Activated CD4-positive, alpha-beta T cell treated with anti-CD3 and anti-CD28 coated beads for 48 hours (primary cell): ENCODE results near the gene GDA.

Experiments
- DNase-seq: peaks from one replicate; pipeline ENCODE4 v3.0.0-alpha.2; 2020

The GDA gene

DNA sequence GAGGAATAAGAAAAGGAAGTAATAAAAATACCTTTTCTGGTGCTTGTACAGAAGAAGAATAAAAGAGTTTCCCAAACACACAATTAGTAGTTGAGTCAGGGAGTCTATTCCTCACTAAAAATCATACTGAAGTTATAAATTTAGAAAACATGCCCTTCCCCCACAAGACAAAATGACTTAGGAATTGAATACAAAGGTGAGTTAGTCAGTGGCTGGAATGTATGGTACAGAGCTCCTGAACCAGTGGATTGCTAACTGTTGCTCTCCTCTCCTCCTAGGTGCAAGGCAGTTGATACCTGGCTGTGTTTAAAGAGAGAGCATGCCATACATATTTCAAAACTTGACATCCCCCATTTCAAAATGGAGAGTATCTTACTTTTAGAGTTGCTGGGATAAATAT lies 1.9 kb downstream of the GDA start:
- DNase-seq: no peak

DNA sequence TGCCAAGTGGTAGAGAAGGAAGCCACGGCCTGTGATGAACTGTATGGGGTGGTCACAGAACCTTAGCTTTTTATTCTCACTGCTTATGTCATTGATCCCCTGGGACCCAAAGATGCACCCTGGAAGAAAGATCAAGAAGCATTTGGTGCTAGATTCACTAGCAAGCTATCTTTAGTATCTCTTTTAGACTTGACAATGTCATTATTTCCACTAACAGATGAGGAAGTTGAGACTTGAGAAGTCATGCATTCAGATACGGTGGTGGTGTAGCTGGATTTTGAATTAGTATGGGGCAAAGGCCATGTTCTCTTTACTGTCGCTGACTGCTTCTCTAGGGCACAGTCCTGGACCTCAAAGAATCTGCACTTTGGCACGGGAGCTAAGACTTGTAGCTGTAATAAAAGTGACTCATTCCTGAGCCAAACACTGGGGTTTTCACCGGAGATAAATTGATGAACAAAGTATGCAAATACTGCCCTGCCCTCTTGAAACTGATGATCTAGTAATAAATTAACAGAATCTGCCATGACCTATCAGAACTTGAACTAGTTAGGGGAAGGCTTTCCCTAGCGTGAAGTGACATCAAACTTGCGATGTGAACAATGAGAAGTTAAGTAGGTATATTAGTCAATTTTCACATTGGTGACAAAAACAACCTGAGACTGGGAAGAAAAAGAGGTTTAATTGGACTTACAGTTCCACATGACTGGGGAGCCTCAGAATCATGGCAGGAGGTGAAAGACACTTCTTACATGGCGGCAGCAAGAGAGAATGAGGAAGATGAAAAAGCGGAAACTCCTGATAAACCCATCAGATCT lies 5.4 kb downstream of the GDA start:
- no peak for DNase-seq

DNA sequence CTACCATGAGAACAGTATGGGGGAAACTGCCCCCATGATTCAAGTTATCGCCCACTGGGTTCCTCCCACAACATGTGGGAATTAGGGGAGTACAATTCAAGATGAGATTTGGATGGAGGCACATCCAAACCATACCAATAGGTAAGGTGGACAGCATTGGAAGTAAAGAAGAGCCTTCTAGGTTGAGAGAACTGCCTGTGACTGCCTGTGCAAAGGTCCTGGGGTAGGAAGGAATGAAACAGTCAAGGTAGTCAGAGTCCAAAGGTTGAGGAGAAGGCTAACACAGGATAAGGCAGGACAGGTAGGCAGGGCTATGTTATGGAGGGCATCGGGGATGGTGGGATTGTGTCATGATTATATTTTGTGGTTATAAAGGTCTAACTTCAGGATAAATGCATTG lies 6.1 kb downstream of the GDA start:
- DNase-seq: no peak

DNA sequence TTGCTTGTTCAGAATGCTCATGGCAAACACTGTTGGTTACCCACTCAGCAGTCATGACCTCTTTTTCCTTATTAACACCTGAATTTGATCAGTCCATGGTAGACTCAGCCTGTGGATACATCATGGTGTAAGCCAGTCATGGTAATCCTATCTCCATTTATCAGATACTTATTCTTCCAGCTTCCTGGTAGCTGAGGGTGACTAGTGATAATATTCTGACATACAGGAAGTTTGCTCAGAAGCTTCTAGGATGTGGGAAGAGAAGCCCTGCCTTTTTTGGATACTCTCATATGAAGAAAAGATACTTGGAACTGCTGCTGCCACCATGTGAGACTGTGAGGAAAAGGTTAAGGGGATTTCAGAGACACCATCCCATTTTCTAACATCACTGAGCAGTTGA lies 7.3 kb downstream of the GDA start:
- no peak for DNase-seq

DNA sequence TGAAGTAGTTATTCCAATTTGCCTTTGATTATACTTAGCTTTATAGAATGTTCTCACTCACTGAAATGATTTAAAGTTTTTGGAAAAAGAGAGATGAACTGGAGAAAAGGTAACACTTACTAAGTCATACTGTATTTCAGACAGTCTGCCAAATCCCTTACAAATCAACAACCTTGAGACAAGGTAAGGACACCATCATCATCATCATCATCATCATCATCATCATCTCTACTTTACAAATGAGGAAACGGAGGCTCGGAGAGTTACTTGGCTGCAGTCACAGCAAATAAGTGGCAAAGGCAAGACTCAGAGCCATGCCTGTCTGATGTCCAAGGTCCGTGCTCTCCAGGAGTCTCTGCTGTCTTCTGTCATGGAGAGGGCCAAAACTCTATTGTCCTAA lies 9.4 kb downstream of the GDA start:
- DNase-seq: no peak

DNA sequence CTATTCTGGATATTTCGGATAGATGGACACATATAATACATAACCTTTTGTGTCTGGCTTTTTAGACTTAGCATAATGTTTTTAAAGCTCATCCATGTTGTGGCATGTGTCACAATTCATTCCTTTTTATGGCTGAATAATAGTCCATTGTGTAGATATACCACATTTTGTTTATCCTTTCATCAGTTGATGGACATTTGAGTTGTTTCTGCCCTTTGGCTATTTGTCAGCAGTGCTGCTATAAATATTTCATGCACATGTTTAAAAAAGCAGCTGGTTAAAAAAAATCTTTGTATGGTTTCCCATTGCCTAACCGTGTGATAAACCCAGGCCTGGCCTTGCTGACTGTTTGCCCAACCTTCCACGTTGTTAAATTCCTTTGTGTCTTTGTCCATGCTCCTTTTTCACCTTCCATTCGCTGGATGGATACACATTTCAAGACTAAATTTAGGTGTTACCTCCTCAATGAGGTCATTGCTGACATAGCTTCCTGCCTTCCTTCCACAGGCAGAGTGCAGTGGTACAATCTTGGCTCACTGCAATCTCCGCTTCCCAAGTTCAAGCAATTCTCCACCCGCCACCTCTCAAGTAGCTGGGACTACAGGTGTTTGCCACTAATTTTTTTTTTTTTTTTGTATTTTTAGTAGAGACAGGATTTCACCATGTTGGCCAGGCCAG lies 11.3 kb downstream of the GDA start:
- no peak for DNase-seq

DNA sequence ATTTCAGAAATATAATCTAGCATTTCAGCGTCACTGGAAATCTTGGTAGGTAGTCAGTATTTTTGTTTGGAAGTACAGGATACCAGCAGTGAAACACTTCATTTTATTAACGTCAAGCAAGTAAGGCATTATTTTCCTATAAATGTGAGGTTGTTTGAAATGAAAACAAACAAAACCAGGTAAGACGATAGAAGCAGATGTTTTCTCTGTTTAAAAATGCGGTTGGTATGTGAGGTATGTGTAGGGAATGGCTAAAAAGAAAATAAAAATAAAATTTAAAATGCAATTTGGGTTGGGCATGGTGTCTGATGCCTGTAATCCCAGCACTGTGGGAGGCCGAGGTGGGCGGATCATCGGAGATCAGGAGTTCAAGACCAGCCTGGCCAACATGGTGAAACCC lies 16.1 kb downstream of the GDA start:
- DNase-seq: no peak

DNA sequence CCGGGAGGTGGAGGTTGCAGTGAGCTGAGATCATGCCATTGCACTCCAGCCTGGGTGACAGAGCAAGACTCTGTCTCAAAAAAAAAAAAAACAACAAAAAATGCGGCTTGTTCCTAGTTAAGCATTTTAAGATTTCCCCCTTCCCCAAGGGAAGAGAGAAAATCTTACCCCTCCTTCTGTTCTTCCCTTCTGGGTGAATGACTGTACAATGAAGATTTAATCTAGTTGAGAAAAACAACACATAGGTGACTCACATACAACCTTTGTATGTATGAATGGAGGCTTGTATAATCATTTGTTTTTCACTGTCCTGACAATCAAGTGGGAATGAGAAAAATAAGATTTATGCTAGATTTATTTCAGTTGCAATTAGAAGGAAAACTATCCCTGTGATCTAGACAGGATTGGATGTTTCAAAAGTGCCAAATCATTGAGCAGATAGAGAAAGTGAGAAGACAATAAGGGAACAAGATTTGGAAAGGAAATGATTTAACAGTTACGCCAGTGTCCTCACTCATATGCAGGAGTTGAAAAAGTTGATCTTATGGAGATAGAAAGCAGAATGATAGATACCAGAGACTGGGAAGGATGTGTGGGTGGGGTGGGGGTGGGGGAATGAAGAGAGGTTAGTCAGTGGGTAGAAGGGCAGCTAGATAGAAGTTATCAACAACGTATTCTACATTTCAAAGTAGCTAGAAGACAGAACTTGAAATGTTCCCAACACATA lies 16.7 kb downstream of the GDA start:
- DNase-seq: no peak

DNA sequence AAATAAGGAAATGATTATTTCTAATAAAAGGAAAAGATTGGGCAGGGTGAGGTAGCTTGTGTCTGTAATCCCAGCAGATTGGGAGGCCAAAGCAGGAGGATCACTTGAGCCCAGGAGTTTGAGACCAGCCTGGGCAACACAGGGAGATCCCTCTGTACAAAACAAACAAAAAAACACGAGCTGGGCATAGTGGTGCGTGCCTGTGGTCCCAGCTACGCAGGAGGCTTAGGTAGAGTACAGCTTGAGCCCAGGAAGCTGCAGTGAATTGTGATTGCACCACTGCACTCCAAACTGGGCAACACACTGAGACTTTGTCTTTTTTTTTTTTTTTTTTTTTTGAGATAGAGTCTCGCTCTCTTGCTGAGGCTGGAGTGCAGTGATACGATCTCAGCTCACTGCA lies 18.8 kb downstream of the GDA start:
- no peak for DNase-seq

DNA sequence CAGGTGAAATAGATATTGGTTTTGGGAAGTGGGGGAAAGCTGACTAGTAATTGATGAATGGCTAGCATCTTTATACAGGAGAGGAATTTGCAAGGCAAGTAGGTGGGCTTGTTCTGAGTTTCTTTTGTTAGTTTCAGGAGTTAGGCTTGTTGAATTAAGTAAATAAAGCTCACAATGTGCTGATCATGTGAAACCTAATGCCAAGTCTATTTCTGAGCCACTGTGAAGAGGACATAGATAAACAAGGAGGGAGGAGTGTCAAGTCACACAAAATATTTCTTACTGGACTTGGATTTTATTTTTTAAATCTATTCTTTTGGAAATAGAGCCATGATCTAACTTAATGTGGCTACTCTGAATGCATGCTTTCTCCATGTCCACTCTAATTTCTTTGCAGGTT lies 19.9 kb downstream of the GDA start:
- DNase-seq: no peak

DNA sequence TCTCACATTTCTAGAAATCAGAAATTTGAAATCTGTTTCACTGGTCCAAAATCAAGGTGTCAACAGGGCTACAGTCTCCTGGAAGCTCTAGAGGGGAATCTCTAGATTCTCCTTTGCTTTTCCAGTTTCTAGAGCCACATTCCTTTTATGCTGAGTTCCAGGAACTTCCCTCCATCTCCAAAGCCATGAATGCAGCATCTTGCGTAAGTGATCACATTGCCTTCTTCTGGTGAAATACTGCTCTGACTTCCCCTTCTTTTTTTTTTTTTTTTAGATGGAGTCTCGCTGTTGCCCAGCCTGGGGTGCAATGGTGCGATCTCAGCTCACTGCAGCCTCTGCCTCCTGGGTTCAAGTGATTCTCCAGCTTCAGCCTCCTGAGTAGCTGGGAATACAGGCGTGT lies 23.8 kb downstream of the GDA start:
- DNase-seq: no peak

DNA sequence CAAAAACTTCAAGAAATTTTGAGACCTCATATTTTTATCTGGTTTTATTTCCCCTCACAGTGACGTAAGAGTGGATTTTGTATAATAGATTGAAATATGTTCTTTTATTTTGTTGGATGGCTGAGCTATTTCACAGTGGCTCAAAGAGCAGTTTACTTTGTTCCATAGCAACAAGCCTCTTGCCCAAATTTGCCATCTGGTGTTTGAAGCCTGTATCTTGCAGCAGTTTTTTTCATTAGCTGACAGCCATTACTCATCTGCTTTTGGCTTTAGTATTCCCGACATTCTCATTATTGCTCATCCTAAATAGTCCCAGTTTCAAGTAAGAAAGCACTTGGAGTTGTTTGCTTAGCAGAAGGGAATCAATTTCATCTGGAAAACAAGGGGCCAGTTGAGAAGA lies 36.3 kb downstream of the GDA start:
- no peak for DNase-seq

DNA sequence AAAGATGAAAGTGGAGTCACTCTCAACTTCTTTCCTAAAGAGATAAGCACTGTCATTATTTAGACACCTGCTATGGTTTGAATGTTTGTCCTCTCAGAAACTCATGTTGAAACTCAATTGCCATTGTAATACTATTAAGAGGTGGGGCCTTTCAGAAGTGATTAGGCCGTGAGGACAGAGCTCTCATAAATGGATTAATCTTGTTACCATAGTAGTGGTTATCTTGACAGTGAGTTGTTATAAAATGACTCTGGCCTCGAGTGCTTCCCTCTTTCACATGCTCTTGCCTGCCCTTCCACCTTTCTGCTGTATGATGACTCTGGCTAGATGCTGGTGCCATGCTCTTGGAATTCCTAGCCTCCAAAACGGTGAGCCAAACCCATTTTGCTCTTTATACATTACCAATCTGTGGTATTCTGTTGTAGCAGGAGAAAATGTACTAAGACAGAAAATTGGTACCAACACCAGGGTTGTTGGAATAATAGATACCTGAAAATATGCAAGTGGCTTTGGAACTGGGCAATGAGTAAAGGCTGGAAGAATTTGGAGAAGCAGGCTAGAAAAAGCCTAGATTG lies 38.0 kb downstream of the GDA start:
- no peak for DNase-seq

DNA sequence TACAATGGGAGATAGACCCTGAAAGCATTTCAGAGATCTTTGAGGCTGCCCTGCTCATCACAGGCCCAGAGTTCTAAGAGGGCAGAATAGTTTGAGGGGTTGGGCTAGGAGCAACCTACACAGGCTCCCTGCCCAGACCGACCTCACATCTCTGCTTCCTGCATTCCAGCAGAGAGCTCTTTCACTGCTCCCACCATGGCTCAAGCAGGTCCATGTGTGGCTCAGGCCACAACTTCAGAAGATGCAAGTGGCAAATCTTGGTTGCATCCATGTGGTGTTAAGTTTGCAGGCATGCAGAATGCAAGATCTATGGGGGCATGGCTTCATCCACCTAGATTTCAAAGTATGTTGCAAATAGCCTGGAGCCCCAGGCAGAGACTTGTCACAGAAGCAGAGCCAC lies 39.0 kb downstream of the GDA start:
- DNase-seq: no peak

DNA sequence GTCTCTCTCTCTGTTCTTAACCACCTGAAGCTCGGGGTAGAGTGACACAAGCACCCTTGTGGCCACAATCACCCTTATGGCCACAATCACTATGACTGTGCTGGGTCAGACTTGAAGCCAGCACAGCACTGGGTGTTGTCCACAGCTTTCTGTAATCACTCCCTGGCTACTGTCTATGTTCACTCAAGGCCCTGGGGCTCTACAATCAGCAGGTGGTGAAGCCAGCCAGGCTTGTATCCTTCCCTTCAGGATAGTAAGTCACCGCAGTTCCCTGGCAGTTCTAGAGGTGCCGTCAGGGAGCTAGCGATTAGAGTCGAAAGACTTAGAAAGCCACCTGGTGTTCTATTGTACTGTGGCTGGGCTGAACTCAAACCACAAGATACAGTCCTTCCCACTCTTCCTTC lies 44.2 kb downstream of the GDA start:
- no peak for DNase-seq

DNA sequence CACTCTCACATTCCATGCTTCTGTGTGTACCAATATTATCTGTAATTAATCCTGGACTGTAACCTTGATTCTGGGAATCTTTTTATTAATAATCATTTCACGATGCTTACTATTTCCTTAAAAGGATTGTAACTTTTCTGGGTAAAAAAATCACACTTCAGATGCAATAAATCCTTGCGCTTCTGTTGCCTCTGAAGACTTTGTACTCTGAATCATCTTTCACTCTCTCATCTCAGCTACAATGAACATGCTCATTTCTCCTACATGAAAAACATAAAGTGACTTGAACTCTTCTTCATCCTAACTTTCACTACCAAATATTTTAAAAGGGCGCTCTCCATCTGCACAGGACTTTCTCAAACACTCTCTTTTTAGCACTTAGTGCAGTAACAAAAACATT lies 50.0 kb downstream of the GDA start:
- DNase-seq: no peak

DNA sequence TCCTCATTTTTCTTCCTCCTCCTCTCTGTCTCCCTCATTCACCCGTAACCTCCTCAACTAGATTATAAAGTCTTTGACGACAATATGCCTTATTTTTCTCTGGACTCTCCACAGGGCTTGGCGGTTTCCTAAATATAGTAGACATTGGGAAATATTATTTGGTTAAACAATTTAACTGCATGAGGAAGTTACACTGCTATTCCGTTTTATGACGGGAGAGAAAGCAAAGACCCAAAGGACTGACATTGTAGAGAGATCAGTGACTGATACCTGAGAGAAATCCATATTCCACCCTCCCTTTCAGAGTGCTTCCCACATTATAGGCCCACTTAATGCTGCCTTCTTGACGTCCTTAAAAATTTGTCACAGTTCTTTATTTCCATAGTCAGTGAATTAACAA lies 51.2 kb downstream of the GDA start:
- no peak for DNase-seq

DNA sequence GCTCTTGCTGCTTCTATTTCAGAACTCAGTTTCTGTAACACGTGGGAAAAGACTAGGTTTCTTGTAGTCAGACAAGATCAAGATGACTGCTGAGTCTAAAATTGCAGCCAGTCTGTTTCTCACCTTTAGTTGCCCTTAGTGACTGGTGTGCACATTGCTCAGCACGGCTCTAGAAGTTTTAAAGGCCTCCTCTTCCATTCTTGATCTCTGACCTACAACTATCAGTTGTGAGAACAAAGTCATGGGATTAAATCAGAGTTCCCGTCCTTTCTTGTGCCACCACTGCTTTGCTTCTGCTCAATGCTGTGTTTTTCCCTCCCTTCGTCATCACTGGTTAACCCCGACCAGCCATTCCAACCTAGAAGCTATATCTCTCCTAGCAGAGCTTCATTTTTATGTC lies 52.8 kb downstream of the GDA start:
- no peak for DNase-seq

DNA sequence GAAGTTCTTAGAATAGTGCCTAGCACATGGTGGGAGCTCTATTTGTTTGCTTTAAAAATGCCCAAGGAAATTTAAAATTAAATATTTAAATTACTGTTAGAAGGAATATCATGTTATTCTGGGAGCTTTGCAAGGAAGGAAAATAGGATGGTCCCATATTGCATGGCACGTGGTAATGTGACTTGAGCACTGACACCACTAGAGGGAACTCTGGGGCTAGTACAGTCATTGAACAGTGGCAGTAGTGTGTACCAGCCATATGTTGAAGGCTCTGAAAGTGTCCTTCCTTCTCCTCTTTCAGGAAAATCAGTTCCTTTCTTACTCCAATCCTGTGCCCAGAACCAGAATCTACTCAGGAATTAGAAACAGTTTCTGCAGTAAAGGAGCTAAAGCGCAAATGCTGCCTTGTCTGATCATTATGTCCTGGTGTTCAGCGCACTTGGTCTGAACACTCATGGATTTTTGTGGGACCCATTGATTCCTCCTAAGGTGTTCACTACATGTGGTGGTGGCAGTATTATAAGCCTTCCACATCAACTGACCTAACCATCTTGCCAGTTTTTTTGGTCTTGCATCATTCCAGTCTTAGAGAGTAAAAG lies 54.1 kb downstream of the GDA start:
- DNase-seq: peak; percentile 4

DNA sequence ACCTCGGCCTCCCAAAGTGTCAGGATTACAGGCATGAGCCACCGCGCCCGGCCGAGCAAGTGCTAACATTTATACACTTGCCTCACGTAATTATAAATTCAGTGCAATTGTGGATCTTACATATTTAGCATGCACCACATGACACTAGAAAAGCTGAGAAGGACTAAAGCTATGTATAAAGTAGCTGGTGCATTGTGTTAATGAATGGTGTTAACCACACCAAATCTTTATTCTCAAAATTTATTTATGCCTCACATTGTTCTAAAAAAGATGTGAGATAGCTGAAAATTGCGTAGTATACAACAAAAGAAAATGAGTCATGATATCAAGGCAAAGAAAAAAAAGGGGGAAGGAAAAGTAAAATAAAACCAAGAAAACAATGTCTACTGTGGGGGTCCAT lies 54.8 kb downstream of the GDA start:
- DNase-seq: no peak

DNA sequence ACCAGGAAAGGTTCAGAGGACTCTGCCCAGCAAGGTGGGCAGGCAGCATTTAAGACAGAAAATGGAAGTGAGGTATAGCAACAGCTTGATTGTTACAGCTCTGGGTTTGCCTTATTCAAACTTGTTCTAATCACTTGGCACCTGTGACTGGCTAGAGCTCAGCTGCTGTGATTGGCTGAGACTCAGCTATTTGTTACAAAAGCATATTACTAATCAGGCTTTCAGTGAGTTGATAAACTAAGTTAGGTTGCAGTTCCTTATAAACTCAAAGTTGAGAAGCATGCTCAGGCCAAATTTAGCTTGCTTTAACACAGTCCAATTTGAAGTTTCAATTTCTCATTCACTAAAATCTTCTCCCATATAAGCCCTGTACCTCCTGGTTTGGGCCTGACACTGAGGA lies 56.3 kb downstream of the GDA start:
- no peak for DNase-seq

DNA sequence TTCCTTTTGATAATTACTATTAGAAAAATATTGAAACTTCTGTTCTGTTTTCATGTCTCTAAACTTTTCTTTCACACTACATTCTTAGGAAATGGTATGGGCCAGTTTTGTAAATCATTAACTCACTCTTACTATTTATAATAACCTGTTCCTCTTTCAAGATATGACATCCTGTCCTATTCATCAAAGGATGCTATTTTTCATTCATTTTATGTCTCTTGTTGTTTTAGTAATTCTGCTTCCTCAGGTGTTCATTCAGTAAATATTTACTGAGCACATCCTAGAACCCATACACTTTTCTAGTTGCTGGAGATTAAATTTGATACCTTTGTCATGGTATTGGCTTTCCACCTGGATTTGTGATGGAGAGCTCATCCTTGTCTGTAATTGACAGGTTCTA lies 58.0 kb downstream of the GDA start:
- DNase-seq: no peak

DNA sequence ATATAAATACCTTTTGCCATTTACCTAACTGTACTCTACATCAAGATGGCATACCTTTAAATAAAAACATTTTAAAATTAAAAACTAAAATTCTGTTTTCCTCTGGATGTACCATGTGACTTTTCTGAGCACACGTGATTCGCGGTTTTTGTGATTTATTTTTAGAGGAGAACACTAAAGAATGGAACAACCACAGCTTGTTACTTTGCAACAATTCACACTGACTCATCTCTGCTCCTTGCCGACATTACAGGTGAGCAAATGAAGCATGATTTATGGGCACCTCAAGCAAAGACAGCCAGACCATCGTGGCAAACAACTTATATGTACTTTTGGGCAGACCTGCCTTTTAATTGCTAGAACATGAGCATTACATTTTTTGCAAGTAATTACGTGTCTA lies 61.3 kb downstream of the GDA start:
- no peak for DNase-seq
